Stimulated activated CD4-positive, alpha-beta T cell treated with anti-CD3 and anti-CD28 coated beads, Interleukin-1b, Interleukin-23, amount 100 ng/mL, for 1 hour (primary cell): ENCODE measurements around the gene PPFIA4.

ENCODE experiments used
- DNase-seq, 2 donors: peaks; one replicate each; pipeline ENCODE4 v3.0.0-alpha.2; 2020; ENCODE audit warnings: low read depth in 2 of 2

Gene PPFIA4

DNA sequence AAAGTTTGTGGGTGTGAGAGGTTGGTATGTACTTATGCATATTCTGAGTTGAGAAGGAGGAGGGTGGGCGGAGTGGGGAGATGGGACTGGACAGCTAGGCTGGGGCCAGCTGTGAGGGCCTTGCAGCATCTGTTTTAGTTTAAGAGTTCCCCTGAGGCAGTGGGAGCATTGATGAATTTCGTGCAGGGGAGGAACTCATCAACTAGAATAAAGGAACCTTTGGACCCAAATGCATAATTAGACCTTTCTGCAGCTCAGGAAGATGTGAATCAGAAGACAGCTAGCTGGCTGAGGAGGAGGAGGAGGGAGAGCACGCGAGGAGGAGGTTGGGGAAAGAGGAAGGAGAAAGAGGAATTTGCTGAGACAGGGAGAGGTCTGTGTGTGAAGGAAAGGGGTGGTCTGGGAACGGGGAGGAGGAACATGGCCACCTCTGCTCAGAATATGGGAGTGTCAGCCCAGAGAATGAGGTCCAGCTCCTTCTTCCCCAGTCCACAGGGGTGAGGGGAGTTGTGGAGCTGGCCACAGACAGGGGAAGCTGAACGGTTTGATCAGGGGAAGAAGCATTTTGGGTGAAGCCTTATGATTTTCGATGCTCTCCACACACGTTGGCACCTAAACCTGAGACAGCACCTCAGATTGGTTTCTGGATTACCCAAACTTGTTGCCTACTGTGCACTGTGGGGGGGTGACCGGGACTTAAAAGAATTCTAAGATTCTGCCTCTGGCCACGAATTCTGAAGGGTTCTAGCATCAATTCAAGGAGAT, 31.8 kb downstream of the PPFIA4 start:
- no peak for DNase-seq

DNA sequence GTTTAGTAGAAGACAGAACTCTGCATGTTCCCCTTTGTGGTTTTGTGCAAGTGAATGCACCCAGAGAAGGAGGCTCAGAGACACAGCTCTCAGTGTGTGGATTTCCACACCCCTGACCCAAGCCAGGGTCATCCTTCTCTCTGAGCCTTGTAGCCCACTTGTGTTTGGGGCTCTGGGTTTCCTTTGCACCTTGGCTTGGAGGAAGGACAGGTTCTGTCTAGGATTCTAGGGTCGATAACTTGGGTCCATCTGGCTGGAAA, 32.3 kb downstream of the PPFIA4 start:
- DNase-seq: no peak

DNA sequence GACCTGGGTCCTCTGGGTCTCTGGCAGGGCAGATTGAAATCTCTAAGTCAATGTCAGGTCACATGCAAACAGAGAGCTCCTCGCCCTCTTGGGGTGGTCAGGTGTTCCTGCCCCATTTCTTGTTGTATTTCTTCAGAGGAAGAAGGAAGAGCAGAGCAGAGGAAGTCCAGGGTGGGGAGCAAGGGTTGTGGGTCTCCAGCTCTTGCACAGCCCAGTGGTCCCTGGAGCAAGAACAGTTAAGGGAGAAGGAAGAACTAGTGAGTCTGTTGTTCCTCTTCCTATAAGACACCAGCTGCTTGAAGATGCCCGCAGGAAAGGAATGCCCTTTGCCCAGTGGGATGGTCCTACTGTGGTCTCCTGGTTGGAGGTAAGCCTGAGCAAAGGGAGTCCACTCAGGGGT, 33.2 kb downstream of the PPFIA4 start:
- DNase-seq: no peak

DNA sequence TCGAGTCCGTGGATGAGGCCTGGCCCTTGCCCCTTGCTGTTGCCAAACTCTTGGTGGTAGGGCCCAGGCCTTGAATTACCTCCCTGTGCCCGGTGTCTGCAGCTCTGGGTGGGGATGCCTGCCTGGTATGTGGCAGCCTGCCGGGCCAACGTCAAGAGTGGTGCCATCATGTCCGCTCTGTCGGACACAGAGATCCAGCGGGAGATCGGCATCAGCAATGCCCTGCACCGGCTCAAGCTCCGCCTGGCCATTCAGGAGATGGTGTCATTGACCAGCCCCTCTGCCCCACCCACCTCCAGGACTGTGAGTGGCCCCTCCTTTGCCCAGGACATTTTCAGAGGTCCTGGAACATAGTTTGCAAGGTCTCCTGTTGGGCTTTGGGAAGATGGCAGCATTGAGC, 33.8 kb downstream of the PPFIA4 start:
- DNase-seq: no peak

DNA sequence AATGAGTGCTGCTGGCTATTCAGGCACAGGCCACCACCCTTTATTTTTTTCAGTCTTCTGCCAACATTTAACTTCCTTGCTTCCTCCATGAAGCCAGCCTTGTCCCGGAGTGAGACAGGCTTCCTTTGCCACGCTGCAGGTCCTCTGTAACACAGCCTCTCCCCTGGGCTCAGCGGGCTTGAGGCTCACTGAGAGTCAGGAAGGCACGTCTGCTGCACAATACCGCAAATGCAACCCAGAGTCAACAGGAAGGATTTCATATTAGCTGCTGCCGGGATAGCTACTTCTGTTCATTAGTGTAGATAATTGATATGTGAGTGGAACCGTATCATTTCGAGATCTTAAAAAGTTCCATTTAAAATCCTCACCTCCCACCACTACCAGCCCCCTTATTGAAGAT, 37.0 kb downstream of the PPFIA4 start:
- no peak for DNase-seq

DNA sequence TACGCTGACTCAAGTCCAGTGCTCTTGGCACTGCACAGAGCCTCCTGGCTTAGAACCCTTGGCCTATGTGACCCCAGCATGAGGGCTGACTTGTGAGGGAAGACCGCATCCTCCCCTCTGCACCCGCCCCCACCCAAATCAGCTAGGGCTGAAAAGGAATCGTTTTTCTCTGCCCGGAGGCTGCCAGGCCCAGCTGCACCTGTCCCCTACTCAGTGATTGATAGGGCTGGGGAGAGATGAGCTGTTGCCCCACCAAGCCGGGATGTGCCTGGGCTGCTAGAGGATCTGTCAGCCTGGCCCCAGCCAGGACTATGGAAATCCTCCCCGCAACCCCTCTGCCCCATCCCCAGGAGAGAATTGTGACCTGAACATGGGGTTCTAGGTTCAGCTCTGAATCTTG, 38.9 kb downstream of the PPFIA4 start:
- DNase-seq: no peak

DNA sequence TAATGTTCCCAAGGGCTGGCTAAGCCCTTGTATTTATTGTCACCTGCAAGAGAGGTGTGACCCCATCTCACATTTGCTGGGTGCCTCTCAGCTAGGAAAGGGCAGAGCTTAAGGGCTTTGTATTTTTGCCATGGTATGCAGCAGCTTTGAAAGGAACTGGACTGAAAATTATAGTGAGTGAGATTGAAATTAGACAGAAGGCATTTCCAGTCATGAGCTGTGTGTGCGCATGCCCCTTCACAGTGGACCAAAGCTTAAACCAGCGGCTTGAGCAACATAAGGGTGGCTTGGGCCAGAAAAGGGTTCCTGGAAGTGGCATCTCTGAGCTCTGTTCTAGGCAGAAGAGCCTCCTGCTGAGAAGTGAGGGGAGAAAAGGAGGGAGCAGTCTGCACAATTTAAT, 39.7 kb downstream of the PPFIA4 start:
- no peak for DNase-seq

DNA sequence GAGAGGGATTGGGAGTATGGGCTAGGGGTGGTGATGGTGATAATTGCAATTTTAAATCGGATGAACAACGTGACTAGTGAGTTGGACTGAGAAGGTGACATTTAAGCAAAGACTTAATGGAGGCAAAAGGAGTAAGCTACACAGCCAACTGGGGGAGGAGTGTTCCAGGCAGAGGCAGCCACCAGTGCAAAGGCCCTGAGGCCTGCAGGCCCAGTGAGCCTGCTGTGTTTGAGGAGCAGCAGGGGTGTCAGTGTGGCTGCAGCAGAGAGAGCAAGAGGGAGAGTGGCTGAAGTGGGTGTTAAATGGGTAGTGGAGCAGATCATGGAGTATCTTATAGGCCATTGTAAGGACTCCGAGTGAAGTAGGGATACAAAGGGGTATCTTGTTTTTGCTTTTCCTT, 40.7 kb downstream of the PPFIA4 start:
- DNase-seq: no peak

DNA sequence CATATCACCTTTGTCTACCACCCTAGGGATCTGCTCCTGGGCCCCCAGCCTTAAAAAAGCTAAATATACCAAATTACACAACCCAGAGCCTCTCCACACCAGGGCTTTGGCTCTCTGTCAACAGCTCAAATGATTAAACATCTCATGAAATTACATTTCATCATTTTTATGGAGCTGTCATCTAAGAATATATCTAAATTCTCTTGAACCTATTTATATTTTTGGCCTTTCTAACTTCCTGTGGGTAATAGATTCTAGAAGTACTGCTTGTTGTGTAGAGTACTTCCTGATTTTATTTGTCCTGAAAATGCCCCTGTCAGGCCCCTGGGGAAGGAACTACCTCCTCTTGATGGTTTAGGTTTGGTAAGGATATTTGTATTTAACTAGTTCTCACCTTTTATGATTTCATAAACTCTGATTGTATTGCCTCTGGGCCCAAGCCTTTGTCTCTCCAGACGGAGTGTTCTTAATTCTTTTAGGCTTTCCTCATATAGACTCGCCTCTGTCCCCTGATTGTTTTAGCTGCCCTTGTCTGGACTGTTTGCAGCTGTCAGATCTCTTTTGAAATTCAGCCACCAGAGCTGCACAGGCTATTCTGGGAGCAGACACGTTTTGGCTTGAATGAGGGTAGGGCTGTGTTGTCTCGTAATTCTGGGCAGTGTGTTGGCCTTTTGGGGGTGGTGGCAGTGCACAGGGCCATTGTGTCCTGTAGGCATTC, 42.9 kb downstream of the PPFIA4 start:
- no peak for DNase-seq

DNA sequence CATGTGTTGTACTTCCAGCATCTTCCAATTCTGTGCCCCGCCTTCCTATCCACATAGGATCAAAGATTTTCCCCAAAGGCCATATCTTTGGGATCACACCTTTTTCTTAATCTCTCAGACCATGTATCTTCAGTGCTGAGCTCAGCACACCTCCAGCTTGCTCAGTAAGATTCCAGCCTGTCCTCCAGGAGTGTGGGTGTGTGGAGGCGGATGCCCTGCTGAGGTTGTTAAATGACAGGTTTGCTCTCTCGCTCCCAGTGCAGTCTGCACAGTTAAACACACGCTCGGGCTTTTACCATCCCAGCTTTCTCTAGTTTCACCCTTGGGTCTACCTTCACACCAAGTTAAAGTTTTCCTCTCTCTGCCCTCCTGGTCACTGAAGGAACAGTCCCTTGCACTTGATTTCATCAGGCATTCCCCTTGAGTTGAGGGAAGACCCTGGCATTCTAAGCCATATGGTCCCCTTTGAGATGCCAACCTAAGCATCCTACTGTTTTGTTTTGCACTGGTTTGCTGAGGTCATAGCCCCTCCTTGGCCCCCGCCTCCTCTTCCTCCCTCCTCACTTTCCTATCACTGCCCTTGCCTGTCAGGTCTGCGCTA, 45.8 kb downstream of the PPFIA4 start:
- DNase-seq: no peak

DNA sequence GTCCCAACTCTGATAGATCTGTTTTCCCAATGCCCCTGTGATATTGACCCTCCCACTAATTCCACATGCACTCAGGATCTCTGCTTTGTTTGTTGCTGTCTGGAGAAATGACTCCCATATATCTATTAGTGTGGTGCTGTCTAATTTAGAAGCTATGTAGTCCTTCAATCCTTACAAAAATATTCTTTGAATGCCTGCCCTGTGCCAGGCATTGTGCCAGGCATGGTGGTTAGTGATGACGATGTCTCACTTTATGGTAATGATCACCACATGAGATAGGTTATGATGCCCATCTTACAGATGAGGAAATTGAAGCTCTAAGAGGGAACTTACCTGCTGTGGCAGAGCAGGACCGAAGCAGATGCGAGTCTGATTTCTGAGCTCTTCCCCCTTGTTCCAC, 46.6 kb downstream of the PPFIA4 start:
- no peak for DNase-seq

DNA sequence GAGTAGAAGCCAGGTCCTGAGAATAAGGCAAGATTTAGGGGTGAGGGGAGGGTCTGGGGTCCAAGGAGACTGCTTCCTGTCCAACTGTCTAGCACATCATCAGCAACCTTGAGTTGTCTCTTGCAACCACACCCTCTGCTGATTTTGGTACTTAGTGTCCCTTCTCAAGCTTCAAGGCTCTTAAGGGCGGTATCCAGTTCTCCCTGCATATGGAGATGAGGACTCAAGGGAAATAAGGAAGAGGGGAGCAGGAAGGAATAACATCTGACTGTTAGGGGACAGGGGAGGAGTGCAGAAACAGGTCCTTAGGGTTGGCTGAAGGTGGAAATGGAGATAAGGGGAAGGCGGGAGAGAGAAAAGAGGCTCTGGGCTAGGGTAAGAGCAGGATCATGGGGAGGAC, 47.2 kb downstream of the PPFIA4 start:
- DNase-seq: no peak

DNA sequence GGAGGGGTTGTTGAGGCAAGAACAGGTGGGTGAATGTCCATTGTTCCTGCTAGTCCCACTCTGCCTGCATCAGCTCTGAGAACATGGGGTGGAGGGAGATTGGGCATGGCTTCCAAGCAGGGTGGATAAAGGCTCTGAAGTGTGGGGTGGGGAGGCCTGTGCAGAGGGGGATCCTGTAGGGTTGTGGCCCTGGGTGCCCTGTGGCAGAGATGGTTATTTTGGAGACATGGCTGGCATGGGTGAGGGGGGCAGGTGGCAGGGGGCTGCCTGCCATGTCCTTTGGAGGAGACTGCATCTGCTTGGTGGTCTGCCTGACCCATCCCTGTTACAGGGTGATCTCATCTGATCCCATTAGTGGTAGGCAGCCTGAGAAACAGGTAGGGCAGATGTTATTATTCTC, 48.3 kb downstream of the PPFIA4 start:
- no peak for DNase-seq

DNA sequence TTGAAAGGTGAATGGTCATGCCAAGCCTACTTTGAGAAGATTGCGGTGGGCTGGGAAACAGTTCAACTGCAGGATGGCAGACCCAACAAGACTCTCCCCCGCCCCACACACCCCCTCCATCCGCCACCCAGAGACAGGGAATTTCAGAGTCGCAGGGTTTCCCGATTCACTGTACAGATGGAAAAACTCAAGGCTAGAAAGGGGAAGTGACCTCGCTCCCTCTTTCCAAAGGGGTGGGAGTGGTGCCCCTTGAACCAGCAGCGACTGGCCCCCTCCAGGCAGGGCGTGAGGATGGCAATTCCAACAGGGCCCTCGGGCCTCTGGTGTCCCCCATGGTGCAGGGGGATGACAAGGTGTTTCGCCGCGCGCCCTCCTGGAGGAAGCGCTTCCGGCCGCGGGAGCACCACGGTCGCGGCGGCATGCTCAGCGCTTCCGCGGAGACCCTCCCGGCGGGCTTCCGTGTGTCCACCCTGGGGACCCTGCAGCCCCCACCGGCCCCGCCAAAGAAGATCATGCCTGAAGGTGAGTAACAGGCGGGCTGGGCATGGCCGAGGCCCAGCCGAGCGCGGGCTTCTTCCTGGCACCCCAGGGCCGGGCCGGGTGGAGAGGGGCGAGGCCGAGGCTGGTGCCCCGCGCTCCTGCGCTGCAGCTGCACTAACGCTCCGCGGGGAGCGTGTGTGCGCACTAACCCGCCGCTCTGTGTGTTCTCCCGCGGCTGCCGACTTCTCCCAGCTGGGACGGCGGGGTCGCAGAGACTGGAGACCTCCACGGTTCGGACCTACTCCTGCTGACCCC, 49.1 kb downstream of the PPFIA4 start:
- DNase-seq: no peak

DNA sequence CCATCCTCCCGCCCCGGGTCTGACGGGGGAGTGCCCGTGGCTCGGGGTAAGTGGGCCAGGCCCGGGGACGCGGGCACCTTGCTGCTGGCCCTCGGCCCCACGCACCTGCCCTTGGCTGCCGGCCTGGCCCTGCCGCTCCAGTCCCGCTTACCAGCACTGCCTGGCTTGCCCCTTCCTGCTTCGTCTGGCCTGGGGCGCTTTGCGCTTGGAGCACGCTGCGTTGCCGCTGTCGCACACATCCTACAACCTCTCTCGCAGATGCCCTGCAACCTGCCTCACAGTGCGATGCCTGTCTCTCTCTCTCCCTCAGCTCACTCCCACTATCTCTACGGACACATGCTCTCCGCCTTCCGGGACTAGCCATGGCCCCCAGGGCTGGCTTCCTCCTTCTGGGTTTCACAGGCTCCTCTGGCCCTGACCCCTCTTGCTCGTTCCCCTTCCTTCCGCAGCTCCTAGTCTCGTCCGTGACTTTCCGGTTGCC, 49.8 kb downstream of the PPFIA4 start:
- no peak for DNase-seq

DNA sequence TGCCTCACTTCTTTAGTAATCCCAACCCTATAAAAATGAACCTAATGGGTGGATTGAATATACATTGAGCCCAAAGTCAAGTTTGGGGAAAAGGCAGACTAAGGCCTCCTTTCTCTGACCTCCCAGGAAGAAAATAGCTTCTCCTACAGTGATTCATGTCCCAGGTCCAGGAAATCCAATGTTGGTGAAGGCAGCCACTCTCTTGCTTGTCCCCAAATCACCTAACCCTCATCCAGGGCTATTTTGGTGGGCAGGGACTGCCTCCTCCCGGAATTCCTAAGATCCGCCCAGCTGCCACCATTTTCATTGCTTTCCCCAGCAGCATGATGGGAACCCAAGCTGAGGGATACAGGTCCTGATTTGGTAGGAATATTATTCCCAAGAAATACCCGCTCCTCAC, 51.1 kb downstream of the PPFIA4 start:
- DNase-seq: no peak

DNA sequence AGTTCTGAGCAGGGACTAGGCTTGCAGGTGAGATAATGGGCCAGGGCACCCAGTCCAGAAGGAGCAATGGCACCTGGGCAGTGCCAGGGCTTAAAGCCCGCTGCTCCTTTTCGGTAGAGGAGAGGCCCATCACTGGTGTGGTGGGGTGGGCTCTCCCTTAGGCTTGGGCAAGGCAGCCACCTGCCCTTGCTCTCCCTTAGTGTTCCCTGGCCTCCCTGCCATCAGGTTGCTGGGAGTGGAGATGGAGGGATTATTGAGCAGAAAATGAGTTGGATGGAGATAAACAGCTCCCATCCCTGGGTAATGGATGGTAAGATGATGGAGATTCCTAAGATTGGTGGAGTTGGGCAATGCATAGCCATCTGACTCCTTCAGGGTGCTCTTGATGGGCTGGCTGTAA, 51.7 kb downstream of the PPFIA4 start:
- DNase-seq: no peak

DNA sequence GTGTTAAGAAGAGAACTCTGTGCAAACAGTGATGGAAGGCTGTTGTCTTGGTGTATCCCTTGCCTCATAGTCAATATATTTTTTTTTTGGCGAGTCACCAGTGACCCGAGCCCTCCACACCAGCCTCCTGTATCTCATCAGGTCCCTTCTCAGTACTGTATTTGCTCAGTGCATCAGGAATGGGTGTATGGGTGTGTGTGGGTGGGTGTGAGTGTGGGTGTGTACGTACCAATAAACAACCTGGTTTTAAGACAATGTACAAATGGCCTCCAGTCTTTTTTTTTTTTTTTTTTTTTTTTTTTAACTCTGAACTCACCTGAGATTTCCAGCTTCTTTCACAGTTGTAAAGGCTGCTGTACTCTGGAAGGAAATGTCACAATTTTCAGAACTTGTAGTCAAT, 52.2 kb downstream of the PPFIA4 start:
- no peak for DNase-seq

DNA sequence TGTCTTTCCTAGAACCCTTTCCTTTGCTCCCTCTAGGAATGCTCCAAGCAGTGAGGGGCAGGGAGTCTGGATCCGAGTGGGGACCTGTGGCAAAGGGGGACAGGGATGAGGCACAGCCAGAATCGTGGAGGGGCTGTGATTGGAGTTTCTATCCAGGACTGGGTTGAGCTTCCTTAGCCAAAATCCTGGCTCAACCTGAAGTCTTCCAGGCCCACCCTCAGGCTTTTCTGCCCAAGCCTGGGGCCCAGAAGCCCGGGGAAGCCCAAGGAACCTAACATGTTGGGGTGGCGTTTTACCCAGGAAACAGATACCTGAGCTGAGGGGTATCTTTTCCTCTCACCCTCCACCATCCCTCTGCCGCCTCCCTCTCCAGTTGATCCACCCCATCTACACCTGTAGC, 54.2 kb downstream of the PPFIA4 start:
- DNase-seq: no peak

DNA sequence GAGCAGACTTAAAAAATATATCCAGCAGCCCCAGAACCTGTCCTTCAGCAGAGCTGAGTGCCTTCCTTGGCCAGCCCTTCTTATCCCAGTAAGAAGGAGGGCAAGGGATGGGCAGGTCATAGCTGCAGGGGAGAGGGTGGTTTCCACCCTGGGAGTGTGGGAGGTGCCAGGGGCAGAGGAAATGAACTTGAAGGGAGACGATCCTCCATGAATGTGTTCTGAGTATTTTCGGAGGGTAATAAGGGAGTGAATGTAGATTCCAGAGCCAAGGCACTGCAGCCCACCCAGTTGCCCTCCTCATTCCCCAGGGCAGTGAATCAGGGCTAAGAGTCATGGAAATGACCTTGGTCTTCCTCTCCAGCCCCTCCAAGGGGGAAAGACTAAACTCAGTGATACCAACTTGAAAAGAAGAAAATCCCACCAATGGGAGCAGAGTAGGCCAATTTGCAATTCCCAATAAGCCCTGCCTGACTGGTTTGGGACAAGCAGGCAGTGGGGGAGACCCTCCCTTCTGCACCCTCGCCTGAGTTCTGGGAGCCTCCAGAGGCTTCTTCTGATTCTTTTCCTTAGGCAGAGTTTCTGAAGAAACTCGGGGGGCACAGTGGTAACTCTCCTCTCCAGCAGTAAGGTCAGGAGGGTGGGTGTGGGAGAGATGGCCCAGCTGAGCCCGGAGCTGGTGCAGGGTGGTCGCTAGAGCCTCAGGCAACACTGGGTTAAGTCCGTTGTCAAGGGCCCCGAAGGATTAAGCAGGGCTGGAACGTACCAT, 55.4 kb downstream of the PPFIA4 start:
- DNase-seq: no peak

DNA sequence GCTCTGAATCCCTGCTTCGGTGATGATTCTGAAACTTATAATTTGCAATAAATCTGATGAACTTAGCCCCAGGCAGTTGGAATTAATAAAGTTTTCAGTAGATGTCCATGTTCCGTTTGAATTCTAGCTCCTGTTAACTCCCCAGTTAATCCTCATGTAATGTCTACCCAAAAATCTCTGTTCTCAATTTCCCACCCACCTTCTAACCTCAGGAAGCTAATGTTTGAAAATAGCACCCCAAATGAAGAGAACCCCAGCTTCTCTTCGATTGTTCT, 55.9 kb downstream of the PPFIA4 start:
- DNase-seq: no peak
